HG03354 (cell line): ENCODE data around the gene ZBTB32.
"Not testable (repeated sequence)": the region's sequence is repeated elsewhere in the genome, so short reads cannot be mapped to it uniquely, and the experiment has no call there.

Experiments used
- ATAC-seq: cut with Tn5 transposase; IDR thresholded peaks from one replicate; pipeline ENCODE4 v1.9.1; 2021; ENCODE audit warnings: mild to moderate bottlenecking; ENCODE audit not compliant: unreplicated experiment, poor library complexity, severe bottlenecking

Gene ZBTB32

DNA sequence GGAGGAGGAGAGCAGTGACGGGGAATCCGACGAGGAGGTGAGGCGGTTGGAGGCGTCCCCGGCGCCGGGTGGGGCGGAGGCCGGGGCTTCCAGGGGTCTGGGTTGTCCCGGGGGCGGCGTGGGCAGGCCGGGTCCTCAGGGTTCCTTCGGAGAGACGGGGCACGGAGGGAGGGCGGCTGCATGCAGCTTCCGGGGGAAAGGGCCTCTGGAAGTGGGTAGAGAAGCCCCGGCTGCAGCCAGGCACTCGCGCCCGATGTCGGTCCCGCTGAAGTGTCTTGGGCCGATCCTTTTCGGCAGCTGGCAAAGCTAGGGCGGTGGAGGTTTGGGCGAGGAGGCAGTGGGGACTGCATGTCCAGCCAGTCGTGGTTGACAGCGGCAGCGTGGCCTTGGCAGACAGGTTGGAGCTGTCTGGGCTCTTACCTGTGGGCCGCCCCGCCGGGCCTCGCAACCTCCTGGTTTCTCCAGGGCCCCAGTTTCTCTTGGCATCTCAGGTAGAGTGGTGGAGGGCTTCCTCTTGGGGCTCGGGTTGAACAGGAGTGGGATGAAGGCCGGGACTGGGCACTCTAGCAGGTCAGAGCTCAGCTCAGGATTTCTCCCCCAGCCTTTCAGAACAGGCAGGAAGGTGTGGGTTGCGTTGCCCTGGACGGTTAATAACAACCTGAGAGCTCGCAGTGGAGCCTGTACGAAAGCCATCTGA is 14.1 kb downstream of the ZBTB32 start:
- peak; percentile 7 for ATAC-seq

DNA sequence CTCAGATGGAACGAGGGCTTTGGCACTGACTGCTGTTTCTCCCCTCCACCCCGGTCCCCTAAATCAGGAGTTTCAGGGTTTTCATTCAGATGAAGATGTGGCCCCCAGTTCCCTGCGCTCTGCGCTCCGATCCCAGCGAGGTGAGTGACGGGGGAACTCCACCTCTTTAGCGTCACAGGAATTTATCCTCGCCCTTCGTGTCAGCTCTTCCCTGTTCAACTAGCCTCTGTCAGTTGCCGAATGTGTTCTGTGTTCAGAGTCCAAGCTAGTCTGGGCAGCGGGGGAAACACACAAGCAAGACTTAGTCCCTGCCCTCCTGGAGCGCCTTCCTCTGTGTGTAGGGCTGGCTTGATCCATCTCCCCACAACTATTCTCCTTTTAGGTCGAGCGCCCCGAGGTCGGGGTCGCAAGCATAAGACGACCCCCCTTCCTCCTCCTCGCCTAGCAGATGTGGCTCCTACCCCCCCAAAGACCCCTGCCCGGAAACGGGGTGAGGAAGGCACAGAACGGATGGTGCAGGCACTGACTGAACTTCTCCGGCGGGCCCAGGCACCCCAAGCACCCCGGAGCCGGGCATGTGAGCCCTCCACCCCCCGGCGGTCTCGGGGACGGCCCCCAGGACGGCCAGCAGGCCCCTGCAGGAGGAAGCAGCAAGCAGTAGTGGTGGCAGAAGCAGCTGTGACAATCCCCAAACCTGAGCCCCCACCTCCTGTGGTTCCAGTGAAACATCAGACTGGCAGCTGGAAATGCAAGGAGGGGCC is 15.2 kb downstream of the ZBTB32 start:
- no peak for ATAC-seq

- no peak for ATAC-seq
Observed at GRCh38 chr19:35720163-35720524, 15.8 kb downstream of the ZBTB32 start.

DNA sequence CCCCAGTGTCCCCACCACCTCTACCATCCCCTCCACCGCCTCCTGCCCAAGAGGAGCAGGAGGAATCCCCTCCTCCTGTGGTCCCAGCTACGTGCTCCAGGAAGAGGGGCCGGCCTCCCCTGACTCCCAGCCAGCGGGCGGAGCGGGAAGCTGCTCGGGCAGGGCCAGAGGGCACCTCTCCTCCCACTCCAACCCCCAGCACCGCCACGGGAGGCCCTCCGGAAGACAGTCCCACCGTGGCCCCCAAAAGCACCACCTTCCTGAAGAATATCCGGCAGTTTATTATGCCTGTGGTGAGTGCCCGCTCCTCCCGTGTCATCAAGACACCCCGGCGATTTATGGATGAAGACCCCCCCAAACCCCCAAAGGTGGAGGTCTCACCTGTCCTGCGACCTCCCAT is 16.3 kb downstream of the ZBTB32 start:
- no peak for ATAC-seq

GRCh38 chr19:35721374-35721773 is 17.0 kb downstream of the ZBTB32 start:
- ATAC-seq: no peak

GRCh38 chr19:35722461-35722860 is 18.1 kb downstream of the ZBTB32 start:
- no peak for ATAC-seq

DNA sequence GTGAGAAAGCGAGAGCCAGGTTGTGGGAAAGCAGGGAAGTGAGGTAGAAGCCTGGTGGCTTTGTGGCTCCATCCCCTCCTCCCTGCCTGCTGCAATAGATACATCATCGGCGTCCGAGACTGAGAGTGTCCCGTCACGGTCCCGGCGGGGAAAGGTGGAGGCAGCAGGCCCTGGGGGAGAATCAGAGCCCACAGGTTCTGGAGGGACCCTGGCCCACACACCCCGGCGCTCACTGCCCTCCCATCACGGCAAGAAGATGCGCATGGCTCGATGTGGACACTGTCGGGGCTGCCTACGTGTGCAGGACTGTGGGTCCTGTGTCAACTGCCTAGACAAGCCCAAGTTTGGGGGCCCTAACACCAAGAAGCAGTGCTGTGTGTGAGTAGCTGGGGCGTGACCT is 18.5 kb downstream of the ZBTB32 start:
- ATAC-seq: no peak

- ATAC-seq: no peak
Observed at GRCh38 chr19:35723671-35724070, 19.3 kb downstream of the ZBTB32 start.

- ATAC-seq: not testable (repeated sequence)
Observed at GRCh38 chr19:35724132-35724531, 19.8 kb downstream of the ZBTB32 start.

DNA sequence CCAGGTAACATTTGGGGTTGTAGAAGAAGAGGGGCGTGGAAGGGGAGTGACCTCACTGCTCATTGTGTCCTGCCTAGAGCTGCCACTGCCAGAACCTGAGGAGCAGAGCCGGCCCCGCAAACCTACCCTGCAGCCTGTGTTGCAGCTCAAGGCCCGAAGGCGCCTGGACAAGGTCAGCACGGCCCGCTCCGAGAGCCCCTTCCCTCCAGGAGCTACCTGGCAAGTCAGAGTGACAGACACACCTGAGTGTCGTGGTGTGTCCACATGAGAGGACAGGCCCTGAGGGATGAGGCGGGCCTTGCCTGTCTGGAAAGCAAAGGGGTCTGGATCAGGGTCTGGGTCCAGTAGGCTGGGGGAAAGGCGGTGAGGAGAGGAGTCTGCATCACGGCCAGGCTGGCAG is 20.2 kb downstream of the ZBTB32 start:
- ATAC-seq: no peak

GRCh38 chr19:35725216-35725861 is 21.0 kb downstream of the ZBTB32 start:
- no peak for ATAC-seq

GRCh38 chr19:35727053-35727955 is 22.9 kb downstream of the ZBTB32 start:
- ATAC-seq: no peak

DNA sequence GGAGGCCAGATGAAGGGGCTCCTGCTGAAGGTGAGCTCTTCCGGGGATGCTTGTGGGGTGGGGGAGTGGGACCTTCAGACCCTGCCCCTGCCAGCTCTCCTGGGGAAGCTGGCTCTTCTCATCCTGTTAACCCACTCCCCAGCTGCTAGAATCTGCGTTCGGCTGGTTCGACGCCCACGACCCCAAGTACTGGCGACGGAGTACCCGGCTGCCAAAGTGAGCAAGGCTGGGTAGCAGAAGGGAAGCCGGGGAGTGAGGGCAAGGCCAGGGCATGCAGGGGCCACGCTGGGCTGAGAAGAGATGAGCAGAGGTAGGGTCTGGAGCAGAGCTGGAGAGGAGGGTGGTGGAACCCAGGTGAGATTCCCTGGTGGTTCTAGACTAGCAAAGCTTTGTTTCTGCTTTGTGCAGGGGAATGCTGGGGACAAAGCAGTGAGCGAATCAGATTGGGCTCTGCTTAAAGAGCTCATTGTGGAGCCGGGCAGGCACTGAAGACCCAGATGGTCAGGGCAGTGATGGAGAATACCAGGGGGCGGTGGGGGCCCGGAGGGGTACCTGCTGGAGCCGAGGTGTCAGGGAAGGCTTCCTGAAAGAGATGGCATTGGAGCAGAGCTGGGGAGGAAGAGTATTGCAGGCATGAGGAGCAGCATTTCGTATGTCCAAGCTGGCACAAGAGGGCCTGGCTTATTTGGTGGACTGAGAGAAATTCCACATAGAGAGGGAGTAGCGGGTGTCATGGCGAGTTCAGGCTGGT is 23.8 kb downstream of the ZBTB32 start:
- ATAC-seq: no peak

GRCh38 chr19:35729021-35729420 is 24.7 kb downstream of the ZBTB32 start:
- no peak for ATAC-seq

- no peak for ATAC-seq
Observed at GRCh38 chr19:35729763-35730162, 25.4 kb downstream of the ZBTB32 start.

DNA sequence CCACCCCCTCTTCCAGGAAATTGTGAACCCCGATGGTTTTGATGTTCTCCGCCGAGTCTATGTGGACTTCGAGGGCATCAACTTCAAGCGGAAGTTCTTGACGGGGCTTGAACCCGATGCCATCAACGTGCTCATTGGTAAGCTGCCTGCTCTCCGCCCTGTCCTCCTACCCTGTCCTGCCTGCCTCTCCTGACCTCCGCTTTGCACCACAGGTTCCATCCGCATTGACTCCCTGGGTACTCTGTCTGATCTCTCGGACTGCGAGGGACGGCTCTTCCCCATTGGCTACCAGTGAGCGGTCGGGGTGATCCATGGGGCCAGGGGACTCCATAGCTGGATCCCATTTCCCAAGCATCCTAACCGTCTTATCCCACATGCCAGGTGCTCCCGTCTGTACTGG is 26.0 kb downstream of the ZBTB32 start:
- ATAC-seq: no peak

DNA sequence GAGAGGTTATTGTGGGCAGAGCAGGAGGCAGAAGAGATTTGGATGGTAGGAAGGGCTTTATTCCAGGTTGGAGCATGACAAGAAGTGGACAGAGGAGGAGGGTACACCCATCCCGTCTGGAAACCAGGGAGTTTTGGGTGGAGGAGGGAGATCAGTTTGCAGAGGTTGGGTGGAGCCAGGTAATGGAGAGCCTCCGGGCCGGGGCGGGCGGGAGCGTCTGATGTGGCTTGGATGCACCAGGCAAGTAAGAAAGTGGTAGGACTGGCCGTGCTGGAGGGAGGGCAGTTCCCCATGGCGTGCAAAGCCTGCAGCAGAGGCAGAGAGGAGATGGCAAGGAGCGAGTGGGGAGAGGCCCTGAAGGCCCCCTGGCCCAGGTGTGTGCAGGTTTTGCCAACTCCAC is 27.0 kb downstream of the ZBTB32 start:
- no peak for ATAC-seq

- ATAC-seq: no peak
Observed at GRCh38 chr19:35731779-35732405, 27.5 kb downstream of the ZBTB32 start.
